ENCODE data around the gene WDR4.

DNA sequence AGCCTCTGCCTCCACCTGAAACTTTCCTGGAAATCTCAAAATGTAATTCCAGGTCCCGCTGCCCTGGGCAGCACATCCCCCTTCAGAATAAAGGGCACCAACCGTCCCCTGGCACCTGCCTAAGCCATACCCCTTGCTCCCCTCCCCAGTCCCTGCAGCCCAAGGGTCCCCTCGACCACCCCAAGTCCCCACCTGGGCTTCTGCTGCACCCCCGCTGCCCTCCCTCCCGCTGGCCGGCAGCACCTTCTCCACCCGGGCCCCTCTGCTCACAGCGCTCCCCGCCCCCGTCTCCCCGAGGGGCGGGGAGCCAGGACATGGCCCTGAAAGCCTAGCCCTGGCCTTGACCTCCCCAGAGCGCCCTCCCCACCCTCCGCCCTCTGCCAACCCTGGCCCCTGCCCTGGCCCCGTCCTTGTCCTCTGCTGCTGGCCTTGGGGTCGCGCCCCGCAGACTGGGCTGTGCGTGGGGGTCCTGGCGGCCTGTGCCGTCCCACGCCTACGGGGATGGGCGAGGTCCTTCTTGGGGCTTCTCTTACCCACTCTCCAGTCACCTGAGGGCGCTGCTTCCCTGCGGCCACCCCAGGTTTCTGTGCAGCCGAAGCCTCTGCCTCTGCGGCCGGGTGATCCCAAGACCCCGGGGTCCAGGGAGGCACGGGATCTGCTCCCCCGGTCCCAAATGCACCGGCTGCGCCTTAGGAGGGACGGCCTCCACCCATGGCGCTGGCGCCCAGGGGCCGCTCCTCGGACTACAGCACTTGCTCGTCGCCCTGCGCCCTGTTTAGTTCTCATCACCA lies 41.7 kb downstream of the WDR4 start:
- TF ChIP-seq, protein P1, sequence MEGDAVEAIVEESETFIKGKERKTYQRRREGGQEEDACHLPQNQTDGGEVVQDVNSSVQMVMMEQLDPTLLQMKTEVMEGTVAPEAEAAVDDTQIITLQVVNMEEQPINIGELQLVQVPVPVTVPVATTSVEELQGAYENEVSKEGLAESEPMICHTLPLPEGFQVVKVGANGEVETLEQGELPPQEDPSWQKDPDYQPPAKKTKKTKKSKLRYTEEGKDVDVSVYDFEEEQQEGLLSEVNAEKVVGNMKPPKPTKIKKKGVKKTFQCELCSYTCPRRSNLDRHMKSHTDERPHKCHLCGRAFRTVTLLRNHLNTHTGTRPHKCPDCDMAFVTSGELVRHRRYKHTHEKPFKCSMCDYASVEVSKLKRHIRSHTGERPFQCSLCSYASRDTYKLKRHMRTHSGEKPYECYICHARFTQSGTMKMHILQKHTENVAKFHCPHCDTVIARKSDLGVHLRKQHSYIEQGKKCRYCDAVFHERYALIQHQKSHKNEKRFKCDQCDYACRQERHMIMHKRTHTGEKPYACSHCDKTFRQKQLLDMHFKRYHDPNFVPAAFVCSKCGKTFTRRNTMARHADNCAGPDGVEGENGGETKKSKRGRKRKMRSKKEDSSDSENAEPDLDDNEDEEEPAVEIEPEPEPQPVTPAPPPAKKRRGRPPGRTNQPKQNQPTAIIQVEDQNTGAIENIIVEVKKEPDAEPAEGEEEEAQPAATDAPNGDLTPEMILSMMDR (IDR thresholded peaks at IDR 0.05) = no peak
- TF ChIP-seq POLR2A (IDR thresholded peaks at IDR 0.05) = no peak
